Testis (tissue), 3 donors: Measurements from ENCODE around the gene CT47C1. TPM values are rescaled to one million over a fixed set of nuclear protein-coding genes. Genes with fewer than 3 reads are reported as not detected.

Experiments
- DNase-seq: peaks from one replicate; pipeline ENCODE4 v3.0.0-alpha.2; 2019
- H3K27ac ChIP-seq, 2 donors: fragments of 200-600 bp; sonication (generic); one replicate each; pipeline ENCODE4 v1.5.1; 2019
- H3K27me3 ChIP-seq: fragments of 200-600 bp; sonication (generic); one replicate; pipeline ENCODE4 v1.5.1; 2019
- H3K36me3 ChIP-seq: fragments of 200-600 bp; sonication (generic); one replicate; pipeline ENCODE4 v1.5.1; 2017; ENCODE audit warnings: low read depth; ENCODE audit errors: missing control alignments
- H3K4me1 ChIP-seq: fragments of 200-600 bp; sonication (generic); one replicate; pipeline ENCODE4 v1.5.1; 2019
- H3K4me3 ChIP-seq, 2 donors: fragments of 200-600 bp; sonication (generic); one replicate each; pipeline ENCODE4 v1.5.1; 2017 to 2019
- H3K9me3 ChIP-seq: fragments of 200-600 bp; sonication (generic); one replicate; pipeline ENCODE4 v1.5.1; 2017
- CTCF ChIP-seq, 3 experiments: fragments of 450-650 bp in 2 of 3; fragments of 200-600 bp in 1 of 3; sonication (generic) in 1 of 3; IDR thresholded peaks; one replicate each; pipeline ENCODE4 v1.5.1; 2016 to 2019; ENCODE audit warnings: antibody characterized with exemption in 3 of 3, mild to moderate bottlenecking in 2 of 3, moderate library complexity in 1 of 3
- POLR2A ChIP-seq: fragments of 450-650 bp; IDR thresholded peaks from one replicate; pipeline ENCODE4 v1.6.1; 2017; ENCODE audit warnings: antibody characterized with exemption, mild to moderate bottlenecking, moderate library complexity
- WGBS, 2 donors: methylation state at CpG; one replicate each; pipeline ENCODE4 v1.1.5; 2018; 5-methylcytosine and 5-hydroxymethylcytosine counted together
- intact Hi-C: fragments of 100-400 bp; cut with DNase I; formaldehyde crosslinking; loops from one replicate; pipeline ENCODE4 v1.15.1; 2023; ENCODE audit warnings: low total_unique reads
- polyA plus RNA-seq: library from polyadenylated mRNA; stranded (reverse); fragments of 350-450 nt; fragmentation: Illumina TruSeq; extraction: RNeasy Lipid Tissue Mini Kit (QIAGEN cat#74804); gene quantifications from one replicate; pipeline ENCODE4 v1.2.3, GENCODE V29; 2014; ENCODE audit warnings: low read depth, low replicate concordance; ENCODE audit not compliant: insufficient read depth
- total RNA-seq, 2 donors: library from RNA; depleted of rRNA; stranded (reverse); fragments of >200 nt; gene quantifications; one replicate each; pipeline ENCODE4 v1.2.3, GENCODE V29; 2016

CT47C1 gene
- total and polyA plus RNA-seq, 3 donors from 2014 or later = 3.8 to 13.4 (median 4.2) TPM

DNA sequence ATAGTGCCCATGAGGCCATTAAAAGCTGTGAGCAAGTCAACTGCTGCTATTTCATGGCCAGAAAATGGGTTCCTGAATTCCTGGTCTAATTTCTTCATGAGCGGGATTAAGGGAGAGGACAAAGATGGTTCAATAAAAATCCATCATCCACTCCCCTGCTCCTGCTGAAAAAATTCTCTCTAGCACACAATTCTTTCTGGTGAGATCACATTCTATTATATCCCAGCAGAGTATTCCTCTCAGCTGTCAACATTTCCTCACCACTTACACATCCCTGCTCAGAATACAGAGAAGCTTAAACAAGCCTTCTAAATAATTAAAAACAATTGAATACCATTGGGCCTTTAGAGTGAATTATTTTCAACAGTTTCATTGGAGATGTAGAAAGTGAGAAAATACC is 9.5 kb downstream of the CT47C1 start:
- WGBS, 2 donors = 94 to 100% methylated on average over 1 of the region's 1 CpG
- H3K27me3 ChIP-seq = no peaks in the 10 kb centered on the region
- H3K4me1 ChIP-seq = no peaks in the 10 kb centered on the region
- H3K4me3 ChIP-seq = no peak overlapping the region
- no peaks in the 10 kb centered on the region for H3K36me3 ChIP-seq
- H3K9me3 ChIP-seq = no peaks in the 10 kb centered on the region
- no peak for DNase-seq
- TF ChIP-seq CTCF (IDR thresholded peaks at IDR 0.05) = no peak
- no peak for TF ChIP-seq POLR2A
- H3K27ac ChIP-seq = no peak overlapping the region
- intact Hi-C loops = no loop called here

- H3K27me3 ChIP-seq = no peaks in the 10 kb centered on the region
- H3K27ac ChIP-seq = no peak overlapping the region
- no peaks in the 10 kb centered on the region for H3K4me1 ChIP-seq
- TF ChIP-seq CTCF (IDR thresholded peaks at IDR 0.05) = no peak
- no peak for TF ChIP-seq POLR2A
- 97 to 100% methylated on average over 2 to 3 of the region's 3 CpGs for WGBS, 2 donors
- H3K36me3 ChIP-seq = no peaks in the 10 kb centered on the region
- DNase-seq = no peak
- intact Hi-C loops = no loop called here
- H3K9me3 ChIP-seq = no peaks in the 10 kb centered on the region
- H3K4me3 ChIP-seq = no peak overlapping the region
These were observed 12.0 kb downstream of the CT47C1 start for GRCh38 chrX:119084766-119085165.

GRCh38 chrX:119087121-119087520 is 14.3 kb downstream of the CT47C1 start:
- DNase-seq = no peak

DNA sequence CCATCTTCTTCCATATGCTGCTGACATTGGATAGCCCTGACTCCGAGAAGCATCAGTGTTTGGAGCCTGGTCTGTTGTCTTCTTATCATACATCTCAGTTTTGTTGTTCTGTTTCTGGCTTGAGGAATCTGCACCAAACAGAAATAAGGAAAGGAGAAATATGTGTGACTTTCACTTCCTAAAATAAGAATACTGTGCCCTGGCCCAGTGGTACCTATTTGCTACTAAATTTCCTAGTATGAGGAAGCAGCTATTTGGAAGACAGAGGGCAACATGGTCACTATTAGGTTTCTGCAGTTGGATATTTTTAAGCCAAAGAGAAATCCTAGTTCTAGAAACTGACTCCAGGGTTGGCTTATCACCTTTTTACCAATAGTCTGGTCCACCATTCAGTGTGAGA is 16.8 kb downstream of the CT47C1 start:
- no peaks in the 10 kb centered on the region for H3K27me3 ChIP-seq
- WGBS, 2 donors = 57 to 85% methylated on average over 1 of the region's 1 CpG
- no peaks in the 10 kb centered on the region for H3K36me3 ChIP-seq
- intact Hi-C loops = no loop called here
- H3K4me3 ChIP-seq = no peak overlapping the region
- no peaks in the 10 kb centered on the region for H3K9me3 ChIP-seq
- TF ChIP-seq CTCF (IDR thresholded peaks at IDR 0.05) (no peak), POLR2A (no peak)
- no peak overlapping the region for H3K27ac ChIP-seq
- no peaks in the 10 kb centered on the region for H3K4me1 ChIP-seq
- DNase-seq = no peak

More at GRCh38 chrX:119087121-119087520, 14.3 kb downstream of the CT47C1 start:
- WGBS, 2 donors = 89% methylated on average over 1 of the region's 1 CpG; no CpG with 5 or more reads in 1 of the 2 donors
- no peaks in the 10 kb centered on the region for H3K36me3 ChIP-seq
- TF ChIP-seq CTCF (IDR thresholded peaks at IDR 0.05) (no peak), POLR2A (no peak)
- no peaks in the 10 kb centered on the region for H3K4me1 ChIP-seq
- no peaks in the 10 kb centered on the region for H3K9me3 ChIP-seq
- no peaks in the 10 kb centered on the region for H3K27me3 ChIP-seq
- no peak overlapping the region for H3K27ac ChIP-seq
- intact Hi-C loops = no loop called here
- H3K4me3 ChIP-seq = no peak overlapping the region

DNA sequence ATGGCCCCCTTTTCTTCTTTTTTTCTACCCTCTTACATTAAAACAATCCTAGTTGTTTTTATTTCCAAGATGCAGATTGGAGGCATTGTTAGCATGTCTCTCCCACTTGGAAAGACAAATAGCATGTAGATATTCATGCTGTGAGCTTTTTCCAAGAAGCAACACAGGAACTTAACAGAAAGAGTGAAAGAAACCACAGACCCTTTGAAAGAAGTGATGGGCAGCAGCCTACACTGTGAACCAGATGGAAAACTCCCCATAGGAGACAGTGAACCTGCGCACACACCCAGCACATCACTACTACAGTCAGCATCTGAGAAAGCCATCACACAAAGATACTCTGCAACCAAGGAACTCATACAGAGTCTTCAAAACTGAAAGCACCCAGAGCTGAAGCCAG is 17.8 kb downstream of the CT47C1 start:
- 100% methylated on average over 1 of the region's 1 CpG for WGBS, 2 donors
- Histone ChIP-seq H3K4me3 (no peak overlapping the region), H3K9me3 (no peaks in the 10 kb centered on the region), H3K27me3 (no peaks in the 10 kb centered on the region), H3K36me3 (no peaks in the 10 kb centered on the region), H3K4me1 (no peaks in the 10 kb centered on the region), H3K27ac (no peak overlapping the region)
- intact Hi-C loops = no loop called here
- DNase-seq = no peak
- no peak for TF ChIP-seq POLR2A
- TF ChIP-seq CTCF (IDR thresholded peaks at IDR 0.05) = no peak
